ENCODE data around the gene CST9. TPM values are rescaled to one million over a fixed set of nuclear protein-coding genes. Genes with fewer than 3 reads are reported as not detected.

CST9 gene
- polyA plus RNA-seq, 1 donor (not counting 4 experiments of a cell fraction or from before 2014, with no cell fraction given) = not detected

DNA sequence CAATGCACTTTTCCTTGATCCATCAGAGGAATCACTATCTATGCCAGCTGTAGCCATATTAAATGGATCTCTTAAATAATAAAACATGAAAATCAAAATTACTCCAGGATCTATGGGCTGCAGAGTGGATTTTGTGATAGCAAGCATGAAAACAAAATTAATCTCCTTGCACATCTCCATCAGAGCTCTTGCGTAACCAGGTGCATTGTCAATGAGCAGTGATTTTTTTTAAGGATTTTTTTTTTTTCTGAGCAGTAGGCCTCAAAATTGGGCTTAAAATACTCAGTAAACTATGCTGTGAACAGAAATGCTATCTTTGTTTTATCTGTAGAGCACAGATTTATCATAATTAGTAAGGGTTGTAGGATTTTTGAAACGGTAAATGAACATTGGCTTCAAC is 43.5 kb upstream of the CST9 start:
- dilution Hi-C loops (cut with MboI; ENCODE audit: extremely low pct_ligation_motif_present, low sequenced_read_pairs) = no loop called here
- FAIRE-seq = no peak
- TF ChIP-seq, protein P1, sequence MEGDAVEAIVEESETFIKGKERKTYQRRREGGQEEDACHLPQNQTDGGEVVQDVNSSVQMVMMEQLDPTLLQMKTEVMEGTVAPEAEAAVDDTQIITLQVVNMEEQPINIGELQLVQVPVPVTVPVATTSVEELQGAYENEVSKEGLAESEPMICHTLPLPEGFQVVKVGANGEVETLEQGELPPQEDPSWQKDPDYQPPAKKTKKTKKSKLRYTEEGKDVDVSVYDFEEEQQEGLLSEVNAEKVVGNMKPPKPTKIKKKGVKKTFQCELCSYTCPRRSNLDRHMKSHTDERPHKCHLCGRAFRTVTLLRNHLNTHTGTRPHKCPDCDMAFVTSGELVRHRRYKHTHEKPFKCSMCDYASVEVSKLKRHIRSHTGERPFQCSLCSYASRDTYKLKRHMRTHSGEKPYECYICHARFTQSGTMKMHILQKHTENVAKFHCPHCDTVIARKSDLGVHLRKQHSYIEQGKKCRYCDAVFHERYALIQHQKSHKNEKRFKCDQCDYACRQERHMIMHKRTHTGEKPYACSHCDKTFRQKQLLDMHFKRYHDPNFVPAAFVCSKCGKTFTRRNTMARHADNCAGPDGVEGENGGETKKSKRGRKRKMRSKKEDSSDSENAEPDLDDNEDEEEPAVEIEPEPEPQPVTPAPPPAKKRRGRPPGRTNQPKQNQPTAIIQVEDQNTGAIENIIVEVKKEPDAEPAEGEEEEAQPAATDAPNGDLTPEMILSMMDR (optimal IDR thresholded peaks at IDR 0.05 in 1 of 3, IDR thresholded peaks at IDR 0.05 in 1 of 3, conservative IDR thresholded peaks at IDR 0.05 in 1 of 3; ENCODE audit: extremely low read depth in 1 of 3, insufficient read depth in 2 of 3, low read length in 3 of 3) = no peak
- no peak for TF ChIP-seq EZH2 (IDR thresholded peaks at IDR 0.05; ENCODE audit: low read length)

DNA sequence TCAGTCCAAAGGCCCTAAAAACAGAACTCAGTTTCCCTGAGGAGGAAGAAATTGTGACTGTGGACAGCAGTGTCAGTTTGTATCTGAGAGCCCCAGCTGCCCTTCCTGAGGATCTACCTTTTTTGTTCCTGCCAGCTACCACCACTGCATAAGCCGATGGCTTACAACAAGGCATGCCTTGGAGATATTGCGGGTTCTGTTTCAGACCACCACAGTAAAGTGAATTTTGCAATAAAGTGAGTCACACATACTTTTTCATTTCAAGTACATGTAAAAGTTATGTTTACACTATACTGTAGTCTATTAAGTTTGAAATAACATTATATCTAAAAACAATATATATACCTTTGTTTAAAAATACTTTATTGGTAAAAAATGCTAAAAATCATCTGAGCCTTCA is 41.6 kb upstream of the CST9 start:
- dilution Hi-C loops (cut with MboI; ENCODE audit: extremely low pct_ligation_motif_present, low sequenced_read_pairs) = no loop called here
- Histone ChIP-seq H3K9ac (ENCODE audit: control insufficient read depth, extremely low read depth, insufficient read depth, low read length) (no peak overlapping the region), H3K4me2 (ENCODE audit: control insufficient read depth, extremely low read depth, insufficient read depth, low read depth, low read length) (no peak overlapping the region), H4K20me1 (ENCODE audit: control insufficient read depth, extremely low read depth, insufficient read depth, low read length) (no peaks in the 10 kb centered on the region), H3K9me3 (ENCODE audit: control insufficient read depth, low read depth, low read length) (no peaks in the 10 kb centered on the region), H3K4me3 (ENCODE audit: control insufficient read depth in 2 of 3, extremely low read depth in 1 of 3, insufficient read depth in 2 of 3, low read depth in 1 of 3, low read length in 3 of 3) (no peak overlapping the region), H3K9me1 (ENCODE audit: control insufficient read depth, extremely low read depth, insufficient read depth, low read length) (no peaks in the 10 kb centered on the region), H3K27me3 (ENCODE audit: control insufficient read depth, extremely low read depth, insufficient read depth, low read length) (no peaks in the 10 kb centered on the region), H3K27ac (ENCODE audit: control insufficient read depth, insufficient read depth, low read length) (no peak overlapping the region), H3K4me1 (ENCODE audit: control insufficient read depth, extremely low read depth, insufficient read depth, low read length) (peaks cover 4% of the 10 kb centered on the region), H3K36me3 (ENCODE audit: control insufficient read depth in 2 of 2, extremely low read depth in 1 of 2, insufficient read depth in 2 of 2, low read length in 2 of 2) (no peaks in the 10 kb centered on the region), H2AFZ (ENCODE audit: control insufficient read depth, low read length) (no peak overlapping the region), H3K79me2 (ENCODE audit: control insufficient read depth, insufficient read depth, low read length) (no peaks in the 10 kb centered on the region)
- TF ChIP-seq, protein P1 (optimal IDR thresholded peaks at IDR 0.05 in 1 of 3, IDR thresholded peaks at IDR 0.05 in 1 of 3, conservative IDR thresholded peaks at IDR 0.05 in 1 of 3; ENCODE audit: extremely low read depth in 1 of 3, insufficient read depth in 2 of 3, low read length in 3 of 3) = no peak
- TF ChIP-seq EZH2 (IDR thresholded peaks at IDR 0.05; ENCODE audit: low read length) = no peak
- DNase-seq (ENCODE audit: low read depth, low spot score) (no peak), FAIRE-seq (no peak)

More for the DNA sequence above, 43.5 kb upstream of the CST9 start:
- no peak overlapping the region for H3K4me3 ChIP-seq (ENCODE audit: control insufficient read depth in 2 of 3, extremely low read depth in 1 of 3, insufficient read depth in 2 of 3, low read depth in 1 of 3, low read length in 3 of 3)
- no peaks in the 10 kb centered on the region for H3K79me2 ChIP-seq (ENCODE audit: control insufficient read depth, insufficient read depth, low read length)
- no peaks in the 10 kb centered on the region for H4K20me1 ChIP-seq (ENCODE audit: control insufficient read depth, extremely low read depth, insufficient read depth, low read length)
- H3K9ac ChIP-seq (ENCODE audit: control insufficient read depth, extremely low read depth, insufficient read depth, low read length) = no peak overlapping the region
- no peak overlapping the region for H2AFZ ChIP-seq (ENCODE audit: control insufficient read depth, low read length)
- no peaks in the 10 kb centered on the region for H3K9me1 ChIP-seq (ENCODE audit: control insufficient read depth, extremely low read depth, insufficient read depth, low read length)
- H3K27ac ChIP-seq (ENCODE audit: control insufficient read depth, insufficient read depth, low read length) = no peak overlapping the region
- H3K4me1 ChIP-seq (ENCODE audit: control insufficient read depth, extremely low read depth, insufficient read depth, low read length) = peaks cover 8% of the 10 kb centered on the region
- no peaks in the 10 kb centered on the region for H3K9me3 ChIP-seq (ENCODE audit: control insufficient read depth, low read depth, low read length)
- no peaks in the 10 kb centered on the region for H3K27me3 ChIP-seq (ENCODE audit: control insufficient read depth, extremely low read depth, insufficient read depth, low read length)
- DNase-seq (ENCODE audit: low read depth, low spot score) = no peak
- no peak overlapping the region for H3K4me2 ChIP-seq (ENCODE audit: control insufficient read depth, extremely low read depth, insufficient read depth, low read depth, low read length)
- no peaks in the 10 kb centered on the region for H3K36me3 ChIP-seq (ENCODE audit: control insufficient read depth in 2 of 2, extremely low read depth in 1 of 2, insufficient read depth in 2 of 2, low read length in 2 of 2)
